ENCODE results near the gene CLK2. TPM values are rescaled to one million over a fixed set of nuclear protein-coding genes. Genes with fewer than 3 reads are reported as not detected.

CLK2 gene
- total and polyA plus RNA-seq, 2 of the 13 experiments (the other 11 are each of a cell fraction or from before 2014, with no cell fraction given), result 20.1 to 73.5 TPM

DNA sequence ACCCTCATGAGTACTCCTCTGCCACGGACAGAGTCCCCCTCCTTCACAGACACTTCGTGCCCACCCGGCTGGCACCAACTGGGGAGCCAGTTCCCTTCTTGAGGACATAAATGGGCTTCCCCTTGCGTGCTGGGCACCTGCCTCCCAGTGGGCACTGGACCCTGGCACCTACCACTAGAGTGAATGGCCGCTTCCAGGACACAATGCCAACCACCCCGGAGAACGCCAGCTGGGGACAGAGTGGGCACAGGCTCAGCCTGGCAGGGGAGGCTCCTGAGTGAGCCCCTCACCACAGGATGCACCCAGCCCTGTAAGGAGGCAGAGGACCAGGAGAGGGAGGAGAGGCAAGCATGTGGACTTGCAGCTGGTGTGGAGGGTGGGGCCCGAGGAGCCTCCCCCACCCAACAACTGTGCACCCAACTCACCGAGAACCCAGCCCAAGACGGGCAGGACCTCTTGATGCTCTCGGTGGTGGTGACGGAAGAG lies 19.0 kb downstream of the CLK2 start:
- H3K79me2 ChIP-seq (ENCODE audit: insufficient read depth, low read length), result peaks cover 8% of the 10 kb centered on the region
- H3K4me2 ChIP-seq (ENCODE audit: low read depth, low read length), result peak overlapping the region; percentile 99
- no peak overlapping the region for H2AFZ ChIP-seq (ENCODE audit: low read length)
- no peaks in the 10 kb centered on the region for H4K20me1 ChIP-seq (ENCODE audit: insufficient read depth, low read length)
- peak overlapping the region; percentile 4 for H3K27ac ChIP-seq (ENCODE audit: extremely low read length, insufficient read depth, low read length)
- WGBS (ENCODE audit: low lambda C conversion rate), result 42% methylated on average over 6 of the region's 12 CpGs
- no peak for FAIRE-seq
- H3K27me3 ChIP-seq (ENCODE audit: control insufficient read depth in 1 of 2, insufficient read depth in 2 of 2, low read length in 2 of 2), result no peaks in the 10 kb centered on the region
- peaks cover 3 to 6% of the 10 kb centered on the region in 2 experiments; a peak in 2 of 5 replicates for H3K36me3 ChIP-seq (replicated peaks in 1 of 2; ENCODE audit: control insufficient read depth in 1 of 2, insufficient read depth in 2 of 2, low read length in 2 of 2)
- no peaks in the 10 kb centered on the region for H3K9me3 ChIP-seq (ENCODE audit: low read length)
- ChIA-PET CTCF (ENCODE audit: low intra/inter-chr PET ratio, low total read pairs) (no interaction called here), POLR2A (interaction anchor here (1.3 kb wide), 1 partner anchor 54 kb away, joined by 9 read pairs; the partner anchor contains the start of gene FDPS)
- peak overlapping the region; percentile 61 to 83 (median 72) for H3K4me3 ChIP-seq (replicated peaks in 1 of 3; ENCODE audit: insufficient read depth in 1 of 3, low read depth in 2 of 3, low read length in 3 of 3)
- intact Hi-C loops (cut with micrococcal nuclease; ENCODE audit: unreplicated experiment) (no loop called here), in situ Hi-C loops (cut with HindIII; ENCODE audit: extremely low pct_ligation_motif_present, low pct_unique_long_range_greater_than_20kb) (loop anchor here (10.0 kb wide), 1 partner anchor 51 kb away; the partner anchor contains the start of genes FDPS and PKLR)
- peak overlapping the region; percentile 72 for H3K9ac ChIP-seq (ENCODE audit: insufficient read depth, low read depth, low read length)
- no peak for ATAC-seq
- DNase-seq (ENCODE audit: low spot score), result no peak
- peaks cover 45% of the 10 kb centered on the region for H3K4me1 ChIP-seq (ENCODE audit: insufficient read depth, low read length)
- BruUV-seq (replicated peaks), result no TSS peak
- TF ChIP-seq SIX4 (CRISPR knock-in tag; IDR thresholded peaks at IDR 0.05) (no peak), HNRNPL (IDR thresholded peaks at IDR 0.05; ENCODE audit: low read depth, low read length) (0 out of 2 replicates have a peak, but pooled peaks have one; percentile 80), MTA1 (CRISPR knock-in tag; IDR thresholded peaks at IDR 0.05; ENCODE audit: borderline replicate concordance) (0 out of 2 replicates have a peak, but pooled peaks have one; percentile 12), KDM6A (CRISPR knock-in tag; IDR thresholded peaks at IDR 0.05; ENCODE audit: low read depth) (no peak), ZFP1 (CRISPR knock-in tag; IDR thresholded peaks at IDR 0.05) (no peak), ATF7 (IDR thresholded peaks at IDR 0.05) (no peak), ATF7 (CRISPR knock-in tag; IDR thresholded peaks at IDR 0.05) (no peak), ZNF703 (CRISPR knock-in tag; IDR thresholded peaks at IDR 0.05; ENCODE audit: borderline replicate concordance) (no peak), ZNF776 (CRISPR knock-in tag; IDR thresholded peaks at IDR 0.05) (0 out of 2 replicates have a peak, but pooled peaks have one; percentile 59), CHCHD3 (CRISPR knock-in tag; IDR thresholded peaks at IDR 0.05) (no peak), ATF5 (CRISPR knock-in tag; IDR thresholded peaks at IDR 0.05; ENCODE audit: low read depth) (no peak), HMG20B (CRISPR knock-in tag; conservative IDR thresholded peaks at IDR 0.05) (no peak), ZNF740 (CRISPR knock-in tag; IDR thresholded peaks at IDR 0.05) (no peak), MYC (CRISPR knock-in tag; IDR thresholded peaks at IDR 0.05; ENCODE audit: borderline replicate concordance) (0 out of 2 replicates have a peak, but pooled peaks have one; percentile 20), KLF11 (CRISPR knock-in tag; IDR thresholded peaks at IDR 0.05) (no peak), NCOA5 (CRISPR knock-in tag; IDR thresholded peaks at IDR 0.05) (no peak), RERE (CRISPR knock-in tag; IDR thresholded peaks at IDR 0.05; ENCODE audit: low read depth) (no peak), SNAI1 (CRISPR knock-in tag; IDR thresholded peaks at IDR 0.05; ENCODE audit: borderline replicate concordance) (no peak)
- TF ChIP-seq, protein P1, sequence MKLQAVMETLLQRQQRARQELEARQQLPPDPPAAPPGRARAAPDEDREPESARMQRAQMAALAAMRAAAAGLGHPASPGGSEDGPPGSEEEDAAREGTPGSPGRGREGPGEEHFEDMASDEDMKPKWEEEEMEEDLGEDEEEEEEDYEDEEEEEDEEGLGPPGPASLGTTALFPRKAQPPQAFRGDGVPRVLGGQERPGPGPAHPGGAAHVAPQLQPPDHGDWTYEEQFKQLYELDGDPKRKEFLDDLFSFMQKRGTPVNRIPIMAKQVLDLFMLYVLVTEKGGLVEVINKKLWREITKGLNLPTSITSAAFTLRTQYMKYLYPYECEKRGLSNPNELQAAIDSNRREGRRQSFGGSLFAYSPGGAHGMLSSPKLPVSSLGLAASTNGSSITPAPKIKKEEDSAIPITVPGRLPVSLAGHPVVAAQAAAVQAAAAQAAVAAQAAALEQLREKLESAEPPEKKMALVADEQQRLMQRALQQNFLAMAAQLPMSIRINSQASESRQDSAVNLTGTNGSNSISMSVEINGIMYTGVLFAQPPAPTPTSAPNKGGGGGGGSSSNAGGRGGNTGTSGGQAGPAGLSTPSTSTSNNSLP (IDR thresholded peaks at IDR 0.05; ENCODE audit: low read depth, low read length), result no peak

All from HepG2 (cell line).